Effector memory CD4-positive, alpha-beta T cell (primary cell): ENCODE measurements around the gene RARG.

ENCODE experiments used
- DNase-seq, 3 donors: peaks; one replicate each; pipeline ENCODE4 v3.0.0-alpha.2; 2020
- H3K27ac ChIP-seq: 2 replicates; pipeline ENCODE4 v1.7.0; 2013; ENCODE audit warnings: mild to moderate bottlenecking, low read length, moderate library complexity; ENCODE audit not compliant: insufficient read depth, poor library complexity, severe bottlenecking
- H3K27me3 ChIP-seq: replicated peaks from 2 replicates; pipeline ENCODE4 v1.7.0; 2013; ENCODE audit warnings: mild to moderate bottlenecking, low read length; ENCODE audit not compliant: insufficient read depth, control insufficient read depth, poor library complexity, severe bottlenecking
- H3K36me3 ChIP-seq: 2 replicates; pipeline ENCODE4 v1.7.0; 2013; ENCODE audit warnings: mild to moderate bottlenecking, low read length, moderate library complexity; ENCODE audit not compliant: control insufficient read depth, insufficient read depth
- H3K4me1 ChIP-seq: 2 replicates; pipeline ENCODE4 v1.7.0; 2013; ENCODE audit warnings: low read length, mild to moderate bottlenecking; ENCODE audit not compliant: control insufficient read depth, insufficient read depth, poor library complexity, severe bottlenecking
- H3K4me3 ChIP-seq: 2 replicates; pipeline ENCODE4 v1.7.0; 2013; ENCODE audit warnings: low read length, low read depth, mild to moderate bottlenecking; ENCODE audit not compliant: insufficient read depth, poor library complexity, severe bottlenecking
- H3K9me3 ChIP-seq: 2 replicates; pipeline ENCODE4 v1.7.0; 2013; ENCODE audit warnings: mild to moderate bottlenecking, low read length, moderate library complexity; ENCODE audit not compliant: control insufficient read depth
- total RNA-seq, 3 donors: gene quantifications; one replicate each; lab custom pipeline; 2026; lab: John Stamatoyannopoulos, UW

RARG gene
- 38.4 to 62.2 (median 45.3) reads per million in 3 donors for total RNA-seq

DNA sequence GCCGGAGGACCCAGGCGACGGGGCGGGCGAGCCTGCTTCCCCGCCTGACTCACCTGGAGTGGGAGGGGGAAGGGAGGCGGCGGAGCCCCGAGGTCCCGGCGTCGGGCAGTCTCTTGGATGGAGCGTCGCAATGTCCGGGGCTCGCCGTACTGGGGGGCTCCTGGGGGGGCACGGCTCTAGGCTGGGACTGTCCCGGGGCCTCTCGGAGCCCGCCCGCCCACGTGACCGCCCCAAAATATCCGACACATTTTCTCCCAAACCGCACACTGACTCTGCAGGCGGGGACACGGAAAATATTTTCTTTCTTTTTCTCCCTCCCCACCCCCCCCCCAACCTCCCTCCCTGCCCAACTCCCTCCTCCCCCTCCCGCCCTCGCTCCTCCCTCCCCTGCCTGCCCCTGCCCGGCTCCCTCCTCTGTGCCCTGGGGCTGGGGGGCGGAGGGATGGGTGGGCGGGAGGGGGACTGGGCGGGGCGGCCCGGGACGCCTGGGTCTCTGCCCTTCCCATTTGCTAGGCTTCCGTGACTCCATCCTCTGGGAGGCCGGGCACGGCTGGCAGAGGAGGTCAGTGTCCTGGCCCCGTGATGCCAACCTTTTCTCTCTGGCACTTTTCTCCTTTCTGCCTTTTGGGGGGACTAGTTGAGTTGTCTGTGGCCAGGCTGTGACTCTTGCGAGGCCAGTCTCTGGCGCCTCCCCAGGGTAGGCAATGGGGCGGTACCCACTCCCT lies at the start of gene RARG:
TSS of gene RARG (minus strand) at position 289 of the 725 bp plus-strand sequence. CDS start 4,664 bp downstream, outside the sequence.
- no peaks in the 10 kb centered on the region for H3K9me3 ChIP-seq
- H3K27me3 ChIP-seq: no peaks in the 10 kb centered on the region
- DNase-seq: peak; percentile 62 to 73 (median 68)
- H3K4me3 ChIP-seq: peak within 1 kb of the TSS; percentile 68
- peaks cover 2% of the 10 kb centered on the region for H3K36me3 ChIP-seq
- peak within 1 kb of the TSS; percentile 85 for H3K27ac ChIP-seq
- H3K4me1 ChIP-seq: peaks cover 68% of the 10 kb centered on the region

GRCh38 chr12:53279888-53280498 lies 48.0 kb upstream of the RARG start:
- no peak overlapping the region for H3K4me3 ChIP-seq
- no peak overlapping the region for H3K27ac ChIP-seq
- no peaks in the 10 kb centered on the region for H3K9me3 ChIP-seq
- no peak for DNase-seq
- H3K4me1 ChIP-seq: no peaks in the 10 kb centered on the region
- H3K36me3 ChIP-seq: no peaks in the 10 kb centered on the region
- H3K27me3 ChIP-seq: no peaks in the 10 kb centered on the region

DNA sequence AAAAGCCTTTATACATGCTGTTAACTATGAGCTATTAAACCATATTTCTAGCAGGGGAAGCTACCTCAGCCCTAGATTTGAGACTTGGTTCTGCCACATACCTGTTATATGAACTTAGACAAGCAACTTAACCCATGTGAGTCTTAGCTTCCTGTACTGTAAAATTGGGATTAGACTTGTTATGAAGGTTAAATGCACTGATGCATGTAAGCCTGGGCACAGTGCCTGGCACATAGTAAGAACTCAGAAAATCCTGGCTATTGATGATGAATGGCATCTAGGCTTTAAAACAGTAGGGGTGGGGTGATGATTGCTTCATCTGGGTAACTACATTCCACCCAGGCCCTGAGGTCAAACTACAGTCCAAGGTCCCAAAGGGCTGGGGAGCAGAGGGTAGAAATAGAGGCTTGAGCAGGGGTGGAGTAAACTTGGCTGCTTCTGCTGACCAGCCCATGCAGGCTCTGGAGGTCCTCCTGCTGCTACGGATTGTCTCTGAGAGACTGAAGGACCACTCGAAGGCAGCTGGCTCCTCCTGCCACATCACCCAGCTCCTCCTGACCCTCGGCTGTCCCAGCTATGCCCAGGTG lies 47.4 kb upstream of the RARG start:
- Histone ChIP-seq H3K27me3 (no peaks in the 10 kb centered on the region), H3K36me3 (no peaks in the 10 kb centered on the region), H3K4me3 (no peak overlapping the region), H3K9me3 (no peaks in the 10 kb centered on the region), H3K4me1 (no peaks in the 10 kb centered on the region), H3K27ac (no peak overlapping the region)
- DNase-seq: no peak

DNA sequence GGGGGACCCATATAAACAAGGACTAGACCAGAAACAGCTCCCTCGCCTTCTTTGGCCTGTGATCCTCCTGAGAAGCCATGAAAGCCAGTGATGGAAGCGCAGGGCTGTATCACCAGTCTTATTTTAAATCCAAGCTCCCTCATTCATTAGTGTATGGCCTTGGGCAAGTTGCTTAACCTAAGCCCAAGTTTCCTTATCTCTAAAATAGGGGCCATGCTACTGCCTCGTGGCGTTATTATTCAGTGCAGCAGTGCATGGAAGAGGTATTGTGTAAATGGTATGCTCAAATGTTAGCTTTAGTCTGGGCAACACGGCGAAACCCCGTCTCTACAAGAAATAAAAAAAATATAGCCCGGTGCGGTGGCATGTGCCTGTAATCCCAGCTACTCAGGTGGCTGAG lies 46.0 kb upstream of the RARG start:
- H3K4me3 ChIP-seq: no peak overlapping the region
- H3K27ac ChIP-seq: no peak overlapping the region
- no peak for DNase-seq
- H3K9me3 ChIP-seq: no peaks in the 10 kb centered on the region
- no peaks in the 10 kb centered on the region for H3K4me1 ChIP-seq
- no peaks in the 10 kb centered on the region for H3K27me3 ChIP-seq
- H3K36me3 ChIP-seq: no peaks in the 10 kb centered on the region

- no peaks in the 10 kb centered on the region for H3K27me3 ChIP-seq
- no peaks in the 10 kb centered on the region for H3K9me3 ChIP-seq
- H3K4me3 ChIP-seq: no peak overlapping the region
- H3K4me1 ChIP-seq: no peaks in the 10 kb centered on the region
- DNase-seq: no peak
- H3K36me3 ChIP-seq: no peaks in the 10 kb centered on the region
- H3K27ac ChIP-seq: no peak overlapping the region
Measured at GRCh38 chr12:53276511-53276910, 44.5 kb upstream of the RARG start.

- no peaks in the 10 kb centered on the region for H3K9me3 ChIP-seq
- no peak overlapping the region for H3K4me3 ChIP-seq
- H3K36me3 ChIP-seq: no peaks in the 10 kb centered on the region
- no peak for DNase-seq
- no peak overlapping the region for H3K27ac ChIP-seq
- H3K4me1 ChIP-seq: no peaks in the 10 kb centered on the region
- H3K27me3 ChIP-seq: no peaks in the 10 kb centered on the region
Measured at GRCh38 chr12:53274445-53274844, 42.4 kb upstream of the RARG start.

DNA sequence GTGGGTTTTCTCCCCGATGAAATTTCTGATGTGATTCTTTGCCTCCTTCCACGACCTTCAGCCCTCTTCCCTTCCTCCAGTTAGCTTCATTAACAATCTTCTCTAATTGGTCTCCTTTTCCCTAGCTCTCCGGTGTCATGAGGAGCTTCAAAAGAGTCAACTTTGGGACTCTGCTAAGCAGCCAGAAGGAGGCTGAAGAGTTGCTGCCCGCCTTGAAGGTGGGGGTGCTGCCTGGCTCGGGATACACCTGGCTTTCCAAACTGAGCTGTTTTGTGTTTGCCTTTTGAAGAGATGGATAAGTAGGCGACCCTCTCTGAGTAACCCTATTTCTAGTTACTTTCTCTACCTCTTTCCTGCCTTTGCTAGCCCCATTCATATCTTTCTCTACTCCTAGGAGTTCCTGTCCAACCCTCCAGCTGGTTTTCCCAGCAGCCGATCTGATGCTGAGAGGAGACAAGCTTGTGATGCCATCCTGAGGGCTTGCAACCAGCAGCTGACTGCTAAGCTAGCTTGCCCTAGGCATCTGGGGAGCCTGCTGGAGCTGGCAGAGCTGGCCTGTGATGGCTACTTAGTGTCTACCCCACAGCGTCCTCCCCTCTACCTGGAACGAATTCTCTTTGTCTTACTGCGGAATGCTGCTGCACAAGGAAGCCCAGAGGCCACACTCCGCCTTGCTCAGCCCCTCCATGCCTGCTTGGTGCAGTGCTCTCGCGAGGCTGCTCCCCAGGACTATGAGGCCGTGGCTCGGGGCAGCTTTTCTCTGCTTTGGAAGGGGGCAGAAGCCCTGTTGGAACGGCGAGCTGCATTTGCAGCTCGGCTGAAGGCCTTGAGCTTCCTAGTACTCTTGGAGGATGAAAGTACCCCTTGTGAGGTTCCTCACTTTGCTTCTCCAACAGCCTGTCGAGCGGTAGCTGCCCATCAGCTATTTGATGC lies 36.9 kb upstream of the RARG start:
- H3K4me1 ChIP-seq: peaks cover 5% of the 10 kb centered on the region
- no peaks in the 10 kb centered on the region for H3K27me3 ChIP-seq
- no peaks in the 10 kb centered on the region for H3K9me3 ChIP-seq
- no peaks in the 10 kb centered on the region for H3K36me3 ChIP-seq
- no peak for DNase-seq
- peak overlapping the region; percentile 61 for H3K27ac ChIP-seq
- H3K4me3 ChIP-seq: peak overlapping the region; percentile 80

GRCh38 chr12:53267999-53268629 lies 36.1 kb upstream of the RARG start, which contains the start of gene ESPL1:
ESPL1 (plus strand) TSS chr12:53268299; CDS start chr12:53268767, 468 bp downstream.
- no peaks in the 10 kb centered on the region for H3K9me3 ChIP-seq
- H3K4me1 ChIP-seq: peaks cover 5% of the 10 kb centered on the region
- no peaks in the 10 kb centered on the region for H3K27me3 ChIP-seq
- peak within 1 kb of the TSS; percentile 80 for H3K4me3 ChIP-seq
- peak within 1 kb of the TSS; percentile 61 for H3K27ac ChIP-seq
- DNase-seq: peak; percentile 64 to 72 (median 71)
- H3K36me3 ChIP-seq: no peaks in the 10 kb centered on the region

- Histone ChIP-seq H3K27ac (peak overlapping the region; percentile 61), H3K27me3 (no peaks in the 10 kb centered on the region), H3K4me1 (peaks cover 5% of the 10 kb centered on the region), H3K9me3 (no peaks in the 10 kb centered on the region), H3K36me3 (no peaks in the 10 kb centered on the region), H3K4me3 (peak overlapping the region; percentile 80)
- DNase-seq: no peak
Measured at GRCh38 chr12:53267306-53267998, 35.4 kb upstream of the RARG start.
